Small intestine (tissue), 7 donors: ENCODE results near the gene MORC3. TPM values are rescaled to one million over a fixed set of nuclear protein-coding genes. Genes with fewer than 3 reads are reported as not detected.
"Not testable (repeated sequence)": the region's sequence is repeated elsewhere in the genome, so short reads cannot be mapped to it uniquely, and the experiment has no call there.

Experiments
- DNase-seq, 2 donors: peaks; one replicate each; pipeline versions ENCODE4 v3.0.0 to v3.0.0-alpha.2; 2013
- FAIRE-seq: peaks from 2 replicates; lab custom pipeline; 2012; peaks lifted over from hg19 to GRCh38; lab: Jason Lieb, UNC
- H3K27ac ChIP-seq, 3 donors: one replicate each; pipeline ENCODE4 v1.5.1; 2013; ENCODE audit warnings: low read length in 2 of 3, mild to moderate bottlenecking in 2 of 3, control low read depth in 1 of 3, inconsistent platforms in 1 of 3, low read depth in 1 of 3, moderate library complexity in 1 of 3
- H3K27me3 ChIP-seq, 3 donors: one replicate each; pipeline ENCODE4 v1.6.1; 2013; ENCODE audit warnings: low read length in 3 of 3, inconsistent platforms in 1 of 3; ENCODE audit not compliant: control insufficient read depth in 3 of 3, insufficient read depth in 3 of 3
- H3K36me3 ChIP-seq, 3 donors: one replicate each; pipeline ENCODE4 v1.6.1; 2013; ENCODE audit warnings: low read length in 3 of 3, inconsistent platforms in 1 of 3, low read depth in 1 of 3, mild to moderate bottlenecking in 1 of 3, moderate library complexity in 1 of 3; ENCODE audit not compliant: control insufficient read depth in 3 of 3, insufficient read depth in 2 of 3
- H3K4me1 ChIP-seq, 3 donors: one replicate each; pipeline ENCODE4 v1.6.1; 2013; ENCODE audit warnings: low read length in 2 of 3, inconsistent platforms in 1 of 3, low read depth in 1 of 3, mild to moderate bottlenecking in 1 of 3, moderate library complexity in 1 of 3; ENCODE audit not compliant: control insufficient read depth in 3 of 3, insufficient read depth in 2 of 3
- H3K4me3 ChIP-seq, 3 donors: one replicate each; pipeline ENCODE4 v1.5.1; 2013; ENCODE audit warnings: low read length in 3 of 3, control low read depth in 1 of 3, inconsistent platforms in 1 of 3, low read depth in 1 of 3, mild to moderate bottlenecking in 1 of 3, moderate library complexity in 1 of 3
- H3K9me3 ChIP-seq, 2 donors: one replicate each; pipeline ENCODE4 v1.6.1; 2013; ENCODE audit warnings: low read depth in 1 of 2, low read length in 1 of 2; ENCODE audit not compliant: control insufficient read depth in 2 of 2, insufficient read depth in 1 of 2
- WGBS, 3 donors: extraction: QIAGEN DNeasy Blood & Tissue Kit; methylation state at CpG; one replicate each; pipeline ENCODE4 v1.1.7; 2013; 5-methylcytosine and 5-hydroxymethylcytosine counted together
- polyA plus RNA-seq, 4 donors: library from polyadenylated mRNA; stranded (reverse) in 3 of 4; unstranded in 1 of 4; fragments of 200-250 nt in 3 of 4; fragments of 120-200 nt in 1 of 4; gene quantifications; one replicate each; pipeline versions ENCODE4 v1.2.1 to v1.2.3, GENCODE V29; 2013
- donor health status: healthy with polysubstance abuse.
- donor health status: control.
- donor health status: control.
- donor health status: Bipolar disorder and iron deficiency.
- donor health status: healthy.

Gene MORC3
- polyA plus RNA-seq, 4 donors, result 8.6 to 27.5 (median 10.4) TPM

DNA sequence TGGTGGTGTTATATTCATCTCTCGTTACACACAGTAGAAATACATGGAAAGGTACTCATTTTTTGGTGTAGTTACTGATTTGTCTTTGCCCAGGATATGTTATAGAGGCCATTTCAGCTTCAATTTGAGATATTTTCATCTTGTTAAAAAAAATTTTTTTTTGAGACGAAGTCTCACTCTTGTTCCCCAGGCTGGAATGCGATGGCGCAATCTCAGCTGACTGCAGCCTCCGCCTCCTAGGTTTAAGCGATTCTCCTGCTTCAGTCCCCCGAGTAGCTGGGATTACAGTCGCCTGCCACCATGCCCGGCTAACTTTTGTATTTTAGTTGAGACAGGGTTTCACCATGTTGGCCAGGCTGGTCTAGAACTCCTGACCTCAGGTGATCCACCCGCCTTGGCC, 19.0 kb downstream of the MORC3 start:
- Histone ChIP-seq H3K4me1 (no peaks in the 10 kb centered on the region), H3K9me3 (no peaks in the 10 kb centered on the region), H3K27me3 (no peaks in the 10 kb centered on the region), H3K4me3 (no peak overlapping the region), H3K36me3 (peaks cover 2 to 47% (median 16%) of the 10 kb centered on the region in 3 donors), H3K27ac (no peak overlapping the region)
- no peak for DNase-seq
- no peak for FAIRE-seq
- WGBS, 3 donors, result 95 to 99% (median 96%) methylated on average over 10 of the region's 10 CpGs

DNA sequence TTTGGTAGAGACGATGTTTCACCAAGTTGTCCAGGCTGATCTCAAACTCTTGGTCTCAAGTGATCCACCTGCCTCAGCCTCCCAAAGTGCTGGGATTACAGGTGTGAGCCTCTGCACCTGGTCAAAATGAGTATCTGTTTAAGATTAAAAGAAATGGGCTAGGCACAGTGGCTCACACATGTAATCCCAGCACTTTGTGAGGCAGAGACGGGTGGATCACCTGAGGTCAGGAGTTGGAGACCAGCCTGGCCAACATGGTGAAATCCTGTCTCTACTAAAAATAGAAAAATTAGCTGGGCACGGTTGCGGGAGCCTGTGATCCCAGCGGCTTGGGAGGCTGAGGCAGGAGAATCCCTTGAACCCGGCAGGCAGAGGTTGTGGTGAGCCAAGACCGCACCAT, 22.6 kb downstream of the MORC3 start:
- DNase-seq, FAIRE-seq, H3K27me3 ChIP-seq, H3K4me1 ChIP-seq, H3K9me3 ChIP-seq, H3K4me3 ChIP-seq, H3K27ac ChIP-seq: not testable (repeated sequence)
- H3K36me3 ChIP-seq, result peaks cover 5 to 52% (median 23%) of the 10 kb centered on the region in 3 donors
- WGBS, 3 donors, result 96 to 98% (median 97%) methylated on average over 7 of the region's 7 CpGs

DNA sequence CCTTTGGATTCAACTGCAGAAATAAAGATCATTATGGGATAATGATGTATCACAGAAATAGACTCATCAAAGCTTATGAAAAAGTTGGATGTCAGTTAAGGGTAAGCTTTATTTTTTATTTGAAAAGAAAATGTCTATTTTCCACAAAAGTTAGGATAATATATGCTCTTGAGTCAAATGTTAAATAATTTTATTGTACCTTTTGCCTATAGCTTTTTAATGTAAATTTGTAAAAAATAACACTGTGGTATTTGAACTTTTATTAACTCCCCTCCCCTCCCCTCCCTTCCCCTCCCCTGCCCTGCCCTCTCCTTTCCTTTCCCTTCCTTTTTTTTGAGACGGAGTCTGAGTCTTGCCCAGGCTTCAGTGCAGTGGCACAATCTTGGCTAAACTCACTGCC, 24.9 kb downstream of the MORC3 start:
- 89 to 91% (median 90%) methylated on average over 1 of the region's 1 CpG for WGBS, 3 donors
- FAIRE-seq (no peak), DNase-seq (no peak)
- H3K27ac ChIP-seq, result no peak overlapping the region
- no peak overlapping the region for H3K4me3 ChIP-seq
- H3K36me3 ChIP-seq, result peaks cover 12 to 58% (median 22%) of the 10 kb centered on the region in 3 donors
- no peaks in the 10 kb centered on the region for H3K4me1 ChIP-seq
- no peaks in the 10 kb centered on the region for H3K27me3 ChIP-seq
- H3K9me3 ChIP-seq, result no peaks in the 10 kb centered on the region

DNA sequence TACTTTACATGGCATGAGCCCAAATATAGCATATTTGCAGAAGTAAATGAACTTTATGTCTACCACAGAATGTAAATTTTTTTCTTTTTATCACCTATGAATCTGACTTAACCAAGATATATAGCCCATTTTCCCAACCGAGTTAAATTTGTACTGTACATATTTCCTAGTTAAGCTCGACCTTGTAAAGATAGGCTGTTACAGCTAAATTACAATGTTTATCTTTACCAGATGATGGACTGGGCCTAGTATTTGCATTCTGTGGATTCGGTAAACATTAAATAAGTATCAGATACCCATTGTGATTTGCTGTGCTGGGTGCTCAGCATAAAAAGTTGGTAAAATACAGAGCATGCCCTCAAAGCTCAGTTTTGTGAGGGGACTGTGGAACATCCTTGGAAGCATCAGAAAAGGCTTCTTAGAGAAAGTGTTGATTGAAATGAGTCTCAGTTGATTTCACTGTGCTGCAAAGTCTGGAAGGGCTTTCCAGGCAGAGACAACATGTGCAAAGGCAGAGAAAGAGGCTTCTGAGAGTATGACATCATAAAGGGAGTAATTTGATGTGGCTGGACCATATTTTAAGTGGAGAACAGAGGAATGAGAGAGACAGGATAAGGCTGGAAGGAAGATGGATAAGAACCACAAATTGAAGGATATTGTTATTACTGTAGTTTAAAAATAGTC, 27.4 kb downstream of the MORC3 start:
- H3K27ac ChIP-seq, result no peak overlapping the region
- no peak overlapping the region for H3K4me3 ChIP-seq
- no peaks in the 10 kb centered on the region for H3K9me3 ChIP-seq
- FAIRE-seq, result no peak
- H3K4me1 ChIP-seq, result no peaks in the 10 kb centered on the region
- H3K36me3 ChIP-seq, result peaks cover 13 to 54% (median 15%) of the 10 kb centered on the region in 3 donors
- no peak for DNase-seq
- no peaks in the 10 kb centered on the region for H3K27me3 ChIP-seq
- WGBS, 3 donors, result 73 to 79% (median 77%) methylated on average over 3 of the region's 3 CpGs

DNA sequence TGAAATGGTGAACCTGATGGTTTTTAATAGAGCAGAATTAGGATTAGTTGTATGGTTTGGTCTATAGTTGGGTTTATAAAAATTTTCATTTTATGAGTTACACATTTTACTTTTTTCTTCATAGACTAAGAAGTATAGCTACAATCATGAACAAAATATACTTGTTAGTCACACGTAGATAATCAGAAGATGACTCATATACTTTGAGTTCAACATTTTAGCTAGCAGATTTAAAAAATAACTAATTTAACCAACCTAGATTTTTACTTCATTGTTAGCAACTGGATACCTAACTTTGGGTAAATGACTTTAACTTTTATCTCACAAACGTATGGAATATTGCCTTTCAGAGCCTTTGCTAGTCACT, 27.9 kb downstream of the MORC3 start:
- Histone ChIP-seq H3K27ac (no peak overlapping the region), H3K4me3 (no peak overlapping the region), H3K9me3 (no peaks in the 10 kb centered on the region), H3K27me3 (no peaks in the 10 kb centered on the region), H3K4me1 (no peaks in the 10 kb centered on the region), H3K36me3 (peaks cover 12 to 53% (median 15%) of the 10 kb centered on the region in 3 donors)
- no peak for DNase-seq
- FAIRE-seq, result no peak
- WGBS, 3 donors, result 86 to 90% (median 90%) methylated on average over 2 of the region's 2 CpGs

DNA sequence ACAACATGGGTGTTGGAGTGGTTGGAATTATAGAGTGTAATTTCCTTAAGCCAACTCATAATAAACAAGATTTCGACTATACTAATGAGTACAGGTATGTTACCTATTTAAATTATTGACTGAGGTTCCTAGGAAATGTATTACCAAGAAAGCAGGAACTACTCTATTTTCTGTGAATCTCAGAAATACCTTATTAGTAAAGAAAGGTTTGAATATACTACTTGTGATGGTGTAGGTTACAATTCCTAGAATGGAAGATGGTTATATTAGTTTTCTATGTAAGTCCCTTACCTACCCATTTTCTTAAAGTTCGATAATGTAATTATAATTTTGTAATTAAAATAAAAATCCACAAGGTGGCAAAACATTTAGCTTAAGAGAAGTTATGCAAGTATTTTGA, 29.3 kb downstream of the MORC3 start:
- H3K36me3 ChIP-seq, result peaks cover 12 to 49% (median 13%) of the 10 kb centered on the region in 3 donors
- FAIRE-seq, result no peak

DNA sequence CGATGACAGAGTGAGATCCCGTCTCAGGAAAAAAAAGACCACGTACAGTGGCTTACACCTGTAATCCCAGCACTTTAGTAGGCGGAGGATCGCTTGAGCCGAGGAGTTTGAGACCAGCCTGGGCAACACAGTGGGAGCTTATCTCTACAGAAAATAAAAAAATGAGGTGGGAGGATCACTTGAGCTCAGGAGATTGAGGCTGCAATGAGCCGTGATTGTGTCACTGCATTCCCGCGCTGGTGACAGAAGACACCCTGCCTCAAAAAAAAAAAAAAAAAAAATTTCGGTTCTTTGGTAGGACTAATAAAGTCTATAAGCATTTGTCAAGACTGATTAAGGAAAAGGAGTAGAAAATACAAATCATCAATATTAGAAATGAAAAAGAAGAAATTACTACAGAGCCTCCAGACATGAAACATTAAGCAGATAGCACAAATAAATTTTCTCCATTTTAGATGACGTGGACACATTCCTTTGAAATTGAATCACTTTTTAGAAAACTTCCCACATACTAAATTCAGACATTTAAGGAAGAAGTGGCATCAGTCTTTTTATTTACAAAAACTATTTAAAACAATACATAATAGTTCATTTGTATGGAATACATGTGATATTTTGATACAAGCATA, 30.4 kb downstream of the MORC3 start:
- DNase-seq, result no peak
- Histone ChIP-seq H3K36me3 (peaks cover 12 to 46% (median 12%) of the 10 kb centered on the region in 3 donors), H3K9me3 (no peaks in the 10 kb centered on the region), H3K27ac (no peak overlapping the region), H3K4me1 (no peaks in the 10 kb centered on the region), H3K27me3 (no peaks in the 10 kb centered on the region), H3K4me3 (no peak overlapping the region)
- WGBS, 3 donors, result 94 to 95% (median 95%) methylated on average over 11 of the region's 11 CpGs
- no peak for FAIRE-seq

More for the DNA sequence above, 29.3 kb downstream of the MORC3 start:
- H3K27me3 ChIP-seq, result no peaks in the 10 kb centered on the region
- 94 to 98% (median 95%) methylated on average over 2 of the region's 2 CpGs for WGBS, 3 donors
- no peaks in the 10 kb centered on the region for H3K9me3 ChIP-seq
- no peaks in the 10 kb centered on the region for H3K4me1 ChIP-seq
- H3K27ac ChIP-seq, result no peak overlapping the region
- H3K4me3 ChIP-seq, result no peak overlapping the region
- no peak for DNase-seq

DNA sequence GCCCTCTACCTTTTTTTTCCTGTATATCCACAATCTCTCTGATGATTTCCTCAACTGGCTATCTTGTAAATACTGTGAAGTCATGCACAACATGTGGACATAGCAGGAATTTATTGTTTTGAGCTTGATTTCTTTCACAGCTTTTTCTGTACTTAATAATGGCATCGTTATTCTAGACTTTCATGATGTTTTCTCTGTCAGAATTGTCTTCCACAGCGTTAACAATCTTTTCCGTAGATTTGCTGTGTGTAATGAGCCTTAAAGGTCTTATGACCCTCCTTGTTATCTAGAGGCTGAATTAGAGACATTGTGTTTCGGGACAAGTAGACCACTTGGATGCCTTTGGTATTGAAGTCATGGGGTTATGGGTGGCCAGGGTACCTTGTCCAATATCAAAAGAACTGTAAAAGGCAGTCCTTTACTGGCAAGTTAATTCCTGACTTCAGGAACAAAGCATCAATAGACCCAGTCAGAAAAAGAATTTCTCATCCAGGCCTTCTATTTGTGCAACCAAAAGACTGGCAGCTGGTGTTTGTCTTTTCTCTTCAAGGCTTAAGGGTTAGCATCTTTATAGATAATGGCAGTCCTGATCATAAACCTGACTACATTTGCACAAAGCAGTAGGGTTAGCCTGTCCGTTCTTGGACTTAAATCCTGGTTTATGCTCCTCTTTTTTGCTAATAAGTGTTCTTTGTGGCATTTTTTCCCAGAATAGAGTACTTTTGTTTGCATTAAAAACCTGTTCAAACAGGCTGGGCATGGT, 35.1 kb downstream of the MORC3 start:
- FAIRE-seq (no peak), DNase-seq (no peak)
- WGBS, 3 donors, result 91 to 96% (median 93%) methylated on average over 5 of the region's 5 CpGs
- peaks cover 6 to 41% (median 12%) of the 10 kb centered on the region in 3 donors for H3K36me3 ChIP-seq
- no peaks in the 10 kb centered on the region for H3K4me1 ChIP-seq
- H3K4me3 ChIP-seq, result no peak overlapping the region
- no peaks in the 10 kb centered on the region for H3K9me3 ChIP-seq
- H3K27me3 ChIP-seq, result no peaks in the 10 kb centered on the region
- H3K27ac ChIP-seq, result no peak overlapping the region
